ENCODE measurements around the gene ZBP1.

DNA sequence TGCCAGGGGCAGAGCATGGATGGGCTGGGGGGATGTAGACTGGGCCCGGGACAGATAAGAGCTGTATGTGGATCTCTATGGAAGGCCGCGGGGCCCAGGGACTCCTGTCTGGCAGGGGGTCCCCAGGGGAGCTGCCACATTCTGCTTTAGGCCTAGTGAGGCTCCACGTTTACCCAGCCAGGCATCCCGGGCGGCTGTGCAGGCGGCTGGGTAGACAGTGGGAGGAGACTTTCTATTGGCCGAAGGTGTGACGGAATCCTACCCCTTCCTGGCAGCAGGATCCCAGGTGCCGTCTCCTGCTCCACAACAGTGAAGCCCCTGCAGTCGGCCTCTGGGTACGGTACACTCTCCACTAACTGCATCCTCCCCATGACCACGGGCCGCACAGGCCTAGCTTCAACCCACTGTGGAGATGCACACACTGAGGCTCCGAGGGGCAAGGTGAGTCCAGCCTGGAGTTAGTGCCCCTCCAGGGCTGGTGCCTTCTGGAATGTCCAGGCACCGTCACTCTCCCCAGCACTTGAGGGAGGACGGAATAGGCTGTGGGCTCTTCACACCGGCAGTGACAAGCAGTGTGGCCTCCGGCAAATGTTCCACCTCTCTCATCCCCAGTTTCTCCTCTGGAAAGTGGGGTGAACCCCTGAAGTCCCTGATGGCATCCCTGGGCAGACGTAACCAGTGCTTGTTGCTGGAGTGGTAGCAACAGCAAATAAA is 36.8 kb upstream of the ZBP1 start:
- TF ChIP-seq, protein P1, sequence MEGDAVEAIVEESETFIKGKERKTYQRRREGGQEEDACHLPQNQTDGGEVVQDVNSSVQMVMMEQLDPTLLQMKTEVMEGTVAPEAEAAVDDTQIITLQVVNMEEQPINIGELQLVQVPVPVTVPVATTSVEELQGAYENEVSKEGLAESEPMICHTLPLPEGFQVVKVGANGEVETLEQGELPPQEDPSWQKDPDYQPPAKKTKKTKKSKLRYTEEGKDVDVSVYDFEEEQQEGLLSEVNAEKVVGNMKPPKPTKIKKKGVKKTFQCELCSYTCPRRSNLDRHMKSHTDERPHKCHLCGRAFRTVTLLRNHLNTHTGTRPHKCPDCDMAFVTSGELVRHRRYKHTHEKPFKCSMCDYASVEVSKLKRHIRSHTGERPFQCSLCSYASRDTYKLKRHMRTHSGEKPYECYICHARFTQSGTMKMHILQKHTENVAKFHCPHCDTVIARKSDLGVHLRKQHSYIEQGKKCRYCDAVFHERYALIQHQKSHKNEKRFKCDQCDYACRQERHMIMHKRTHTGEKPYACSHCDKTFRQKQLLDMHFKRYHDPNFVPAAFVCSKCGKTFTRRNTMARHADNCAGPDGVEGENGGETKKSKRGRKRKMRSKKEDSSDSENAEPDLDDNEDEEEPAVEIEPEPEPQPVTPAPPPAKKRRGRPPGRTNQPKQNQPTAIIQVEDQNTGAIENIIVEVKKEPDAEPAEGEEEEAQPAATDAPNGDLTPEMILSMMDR (IDR thresholded peaks at IDR 0.05), result no peak
- no peak for TF ChIP-seq POLR2A (IDR thresholded peaks at IDR 0.05)
